ENCODE results near the gene UBE2E2. TPM values are rescaled to one million over a fixed set of nuclear protein-coding genes. Genes with fewer than 3 reads are reported as not detected.
"Not testable (repeated sequence)": the region's sequence is repeated elsewhere in the genome, so short reads cannot be mapped to it uniquely, and the experiment has no call there.

UBE2E2 gene
- polyA plus RNA-seq, 1 donor, result 34.1 TPM

DNA sequence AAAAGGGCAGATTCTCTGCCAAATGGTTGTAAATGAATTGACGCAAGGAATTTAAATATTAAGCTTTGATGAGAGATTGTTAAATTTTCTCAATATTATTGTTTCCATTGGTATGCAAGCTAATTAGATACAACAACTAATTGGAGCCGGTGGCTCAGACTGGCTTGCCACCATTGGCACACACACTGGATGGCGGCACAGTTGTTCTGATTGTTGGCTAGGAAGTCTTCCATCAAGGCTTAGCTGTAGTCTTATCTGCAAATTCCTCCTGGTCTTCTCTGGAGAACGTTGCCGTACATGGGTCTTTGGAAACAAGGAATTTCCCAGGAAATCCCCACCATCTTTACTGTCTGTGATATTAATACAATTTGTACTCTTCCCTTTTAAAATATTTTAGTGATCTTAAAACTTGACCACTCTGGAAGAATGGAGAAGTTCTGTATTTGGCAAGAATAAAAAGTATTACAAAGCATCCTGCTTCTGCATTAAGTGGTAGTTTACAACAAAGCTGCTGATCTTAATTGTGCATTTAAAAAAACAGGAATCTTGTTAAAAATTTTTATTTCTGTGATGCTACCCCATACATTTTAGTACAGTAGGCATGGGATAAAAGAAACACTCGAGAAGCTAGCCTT, 126.5 kb downstream of the UBE2E2 start:
- no peak for DNase-seq (ENCODE audit: low read depth)

DNA sequence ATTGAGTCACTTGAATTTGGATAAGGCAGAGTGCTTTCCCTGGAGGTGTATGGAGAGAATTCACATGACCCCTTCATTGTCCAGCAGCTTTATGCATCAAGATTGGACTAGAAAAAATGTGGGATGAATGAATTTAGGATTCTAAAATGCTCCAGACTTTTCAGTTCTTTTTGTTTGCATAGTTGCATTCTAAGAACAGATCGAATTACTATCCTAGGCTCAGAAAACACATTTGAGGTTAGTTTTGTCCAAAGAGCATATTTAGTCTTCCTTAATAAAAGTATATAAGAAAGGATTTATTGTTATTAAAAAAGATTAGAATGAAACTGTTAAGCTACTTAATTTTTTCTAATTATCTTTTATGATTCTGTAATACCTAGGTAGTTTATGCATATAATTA, 127.4 kb downstream of the UBE2E2 start:
- DNase-seq (ENCODE audit: low read depth), result no peak

DNA sequence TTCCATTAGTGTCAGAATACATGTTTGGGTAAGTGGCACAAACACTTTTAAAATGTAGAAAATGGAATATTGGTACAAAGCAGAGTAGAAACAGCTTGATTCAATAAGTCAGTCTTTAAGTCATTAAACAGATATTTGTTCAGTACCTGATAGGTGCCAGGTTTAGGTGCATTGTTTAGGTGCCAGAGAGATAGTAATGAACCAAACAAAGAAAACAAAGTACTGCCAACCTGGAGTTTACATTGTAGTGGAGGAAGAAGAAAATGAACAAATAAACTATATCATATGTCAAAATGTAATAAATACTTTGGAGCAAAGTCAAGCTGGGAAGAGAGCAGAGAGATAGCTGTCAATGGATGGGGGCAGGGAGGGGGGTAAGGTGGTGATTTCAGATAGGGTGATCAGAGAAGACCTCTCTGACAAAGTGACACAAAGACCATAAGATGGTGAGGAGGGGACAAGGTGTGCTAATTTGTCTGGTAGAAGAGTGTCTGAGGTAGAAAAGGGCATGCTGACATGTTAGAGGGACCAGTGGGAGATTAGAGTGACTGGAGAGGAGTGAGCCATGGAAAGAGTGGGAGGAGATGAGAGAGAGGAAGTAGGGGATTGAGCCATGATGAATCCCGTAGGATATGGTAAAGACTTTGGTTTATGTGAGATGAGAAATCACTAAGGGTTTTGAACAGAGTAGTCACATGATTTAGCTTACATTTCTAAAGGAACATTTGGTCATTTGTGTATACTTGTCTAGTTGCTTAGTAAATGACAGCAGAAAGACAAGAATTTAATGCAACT, 128.2 kb downstream of the UBE2E2 start:
- no peak for DNase-seq (ENCODE audit: low read depth)

DNA sequence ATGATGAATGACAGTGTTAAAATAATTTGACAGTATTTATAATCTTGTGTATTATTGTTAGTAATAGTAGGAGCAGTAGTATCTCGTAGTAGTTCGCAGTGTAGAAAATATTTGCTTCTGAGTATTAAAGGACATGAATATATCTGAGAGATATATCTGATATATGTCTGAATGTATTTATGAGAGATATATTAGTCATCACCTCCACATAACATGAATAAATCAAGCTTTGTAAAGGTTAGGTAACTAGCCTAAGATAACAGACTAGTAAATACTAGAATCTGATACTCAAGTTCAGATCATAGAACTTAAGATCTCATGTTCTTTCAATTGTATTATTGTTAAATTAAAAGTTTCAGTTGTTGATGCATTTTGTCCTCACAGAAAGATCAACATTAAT, 130.5 kb downstream of the UBE2E2 start:
- no peak for DNase-seq (ENCODE audit: low read depth)

DNA sequence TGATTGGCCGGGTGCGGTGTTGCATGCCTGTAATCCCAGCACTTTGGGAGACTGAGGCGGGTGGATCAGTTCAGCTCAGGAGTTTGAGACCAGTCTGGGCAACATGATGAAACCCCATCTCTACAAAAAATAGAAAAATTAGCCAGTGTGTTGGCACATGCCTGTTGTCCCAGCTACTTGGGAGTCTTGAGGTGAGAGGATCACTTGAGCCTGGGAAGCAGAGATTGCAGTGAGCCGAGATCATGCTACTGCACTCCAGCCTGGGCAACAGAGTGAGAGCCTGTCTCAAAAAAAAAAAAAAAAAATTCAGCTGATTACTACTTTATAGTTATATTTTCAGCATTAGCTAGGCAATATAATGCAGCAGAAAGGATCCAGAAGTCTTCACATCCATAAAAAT, 133.7 kb downstream of the UBE2E2 start:
- DNase-seq (ENCODE audit: low read depth), result not testable (repeated sequence)

DNA sequence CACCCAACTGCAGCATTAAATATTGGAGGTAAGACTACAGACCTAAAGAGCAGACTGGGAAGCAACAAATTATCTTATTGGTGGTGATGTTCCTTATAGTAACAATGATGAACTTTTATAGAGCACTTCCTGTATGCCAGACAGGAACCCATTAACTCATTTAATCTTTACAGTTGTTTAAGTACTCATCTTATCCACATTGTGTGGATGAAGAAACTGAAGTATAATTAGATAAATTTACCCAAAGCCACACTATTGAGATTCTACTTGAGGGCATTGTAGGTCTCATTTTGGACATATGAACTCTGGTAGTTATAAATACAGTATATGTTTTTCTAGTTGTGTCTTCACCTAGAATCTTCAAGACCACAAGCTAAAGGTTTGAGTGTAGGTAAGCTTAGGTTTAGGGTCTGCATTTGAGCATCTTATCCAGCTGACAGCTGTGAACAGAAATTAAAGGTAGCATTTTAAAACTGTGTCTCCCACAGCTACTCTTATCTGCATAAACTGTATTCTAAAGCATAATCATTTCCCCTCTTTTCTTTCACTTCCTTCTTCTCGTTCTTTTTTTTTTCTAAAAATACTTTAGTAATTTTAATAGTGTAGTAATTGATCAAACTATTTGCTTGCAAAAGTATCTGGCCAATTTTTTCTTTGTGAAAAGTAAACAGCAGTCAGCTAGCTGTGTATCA, 138.2 kb downstream of the UBE2E2 start:
- DNase-seq (ENCODE audit: low read depth), result no peak

DNA sequence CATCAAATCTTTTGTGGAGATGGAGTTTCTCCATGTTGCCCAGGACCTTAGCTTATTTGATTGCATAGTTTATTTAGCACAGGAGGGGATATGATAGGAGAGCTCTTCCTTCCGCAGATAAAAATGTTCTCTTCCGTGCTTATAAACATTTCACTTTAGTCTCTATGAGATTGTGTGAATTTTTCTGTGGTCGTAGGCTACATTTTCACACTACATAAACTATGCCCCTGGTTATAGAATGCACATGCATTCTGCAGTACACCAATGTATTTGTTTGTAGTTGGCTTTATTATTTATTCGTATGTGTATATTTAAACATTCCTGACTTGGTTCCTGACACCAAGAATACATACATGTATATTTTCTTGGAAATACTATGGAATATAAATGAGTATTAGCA, 139.2 kb downstream of the UBE2E2 start:
- no peak for DNase-seq (ENCODE audit: low read depth)

DNA sequence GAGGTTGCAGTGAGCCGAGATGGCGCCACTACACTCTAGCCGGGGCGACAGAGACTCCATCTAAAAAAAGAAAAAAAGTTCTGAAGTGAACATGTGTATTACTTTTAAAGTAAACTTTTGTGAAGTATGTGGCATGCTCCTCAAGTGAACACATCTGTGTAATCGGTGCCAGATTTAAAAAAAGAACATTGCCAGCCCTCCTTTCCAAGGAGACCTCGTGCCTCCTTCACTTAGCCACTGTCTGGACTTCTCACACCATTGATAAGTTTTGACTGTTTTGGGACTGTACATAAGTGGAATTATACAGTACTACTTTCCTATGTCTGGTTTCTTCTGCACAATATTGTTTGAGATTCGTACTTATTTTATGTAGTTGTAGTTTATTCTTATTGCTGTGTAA, 140.4 kb downstream of the UBE2E2 start:
- DNase-seq (ENCODE audit: low read depth), result no peak

DNA sequence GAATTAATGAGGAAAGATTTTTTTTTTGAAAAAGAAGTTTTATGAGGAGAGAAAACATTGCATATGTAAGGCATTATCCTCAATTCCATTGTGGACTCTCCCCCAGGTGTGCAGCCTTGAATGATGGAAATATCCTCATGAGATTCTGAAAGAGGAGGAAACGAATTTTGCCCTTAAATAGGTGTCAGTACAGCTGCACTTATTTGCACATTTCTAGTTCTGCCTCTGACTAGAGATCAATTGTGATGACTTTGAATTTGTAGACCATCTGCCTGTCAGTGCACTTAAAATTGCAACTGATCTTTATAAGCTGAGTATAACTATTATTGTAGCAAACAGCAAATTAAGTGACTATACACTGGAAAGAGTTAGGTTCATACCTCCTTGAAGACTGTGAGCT, 141.8 kb downstream of the UBE2E2 start:
- DNase-seq (ENCODE audit: low read depth), result no peak

DNA sequence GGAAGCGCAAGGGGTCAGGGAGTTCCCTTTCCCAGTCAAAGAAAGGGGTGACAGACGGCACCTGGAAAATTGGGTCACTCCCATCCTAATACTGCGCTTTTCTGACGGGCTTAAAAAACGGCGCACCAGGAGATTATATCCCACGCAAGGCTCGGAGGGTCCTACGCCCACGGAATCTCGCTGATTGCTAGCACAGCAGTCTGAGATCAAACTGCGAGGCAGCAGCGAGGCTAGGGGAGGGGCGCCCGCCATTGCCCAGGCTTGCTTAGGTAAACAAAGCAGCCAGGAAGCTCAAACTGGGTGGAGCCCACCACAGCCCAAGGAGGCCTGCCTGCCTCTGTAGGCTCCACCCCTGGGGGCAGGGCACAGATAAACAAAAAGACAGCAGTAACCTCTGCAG, 146.3 kb downstream of the UBE2E2 start:
- DNase-seq (ENCODE audit: low read depth), result not testable (repeated sequence)

DNA sequence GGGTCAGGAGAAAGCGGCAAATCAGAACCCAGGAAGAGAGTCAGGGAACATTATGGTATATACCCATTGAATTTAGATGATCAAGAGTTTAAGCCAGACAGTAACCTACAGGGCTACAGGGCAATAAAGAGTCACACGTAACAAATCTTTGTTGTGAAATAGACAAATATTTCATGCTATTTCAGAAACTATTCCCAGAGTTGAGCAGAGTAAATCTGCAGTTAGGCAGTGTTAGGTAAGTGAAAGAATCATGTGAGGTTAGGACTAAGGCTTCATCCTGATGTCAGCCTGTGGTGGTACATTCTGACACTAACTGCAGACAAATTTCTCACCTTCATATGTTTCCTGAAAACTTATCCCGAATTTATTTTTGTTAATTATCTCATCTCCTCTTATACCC, 153.0 kb downstream of the UBE2E2 start:
- DNase-seq (ENCODE audit: low read depth), result no peak

DNA sequence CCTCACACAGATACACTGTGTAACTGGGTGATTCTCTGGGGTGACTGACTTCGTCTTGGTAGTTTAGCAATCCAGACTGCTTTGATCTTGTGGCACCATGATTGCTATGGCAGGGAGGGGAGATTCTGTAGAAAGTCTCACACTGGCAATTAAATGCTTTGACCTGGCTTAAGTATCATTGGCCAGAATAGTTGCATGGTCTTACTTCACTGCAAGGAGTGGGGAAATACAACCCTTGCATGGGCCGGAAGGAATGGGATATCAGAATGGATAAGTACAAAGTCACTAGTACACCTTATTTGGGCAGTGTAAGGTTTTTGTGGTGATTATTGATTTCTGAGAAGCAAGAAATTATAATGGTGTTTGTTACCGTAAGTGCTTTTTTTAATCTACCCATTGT, 153.8 kb downstream of the UBE2E2 start:
- DNase-seq (ENCODE audit: low read depth), result no peak

DNA sequence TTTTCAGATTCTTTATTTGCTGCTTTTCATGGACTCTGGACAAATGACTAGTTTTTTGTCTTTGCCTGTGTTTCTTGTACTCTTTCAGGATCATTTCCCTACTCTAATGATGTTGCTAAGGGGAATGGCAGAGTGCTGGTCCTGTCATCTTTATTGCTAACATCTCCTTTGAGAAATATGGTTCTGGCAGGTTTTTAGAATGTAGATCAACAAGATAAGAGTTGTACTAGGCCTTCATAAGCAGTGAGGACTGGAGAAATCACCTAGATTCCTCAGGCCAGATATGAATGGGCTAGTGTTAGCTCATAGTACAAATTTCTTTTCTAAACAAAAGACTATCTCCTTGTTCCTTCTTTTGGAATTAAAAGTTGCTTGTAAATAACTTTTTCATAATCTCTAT, 156.0 kb downstream of the UBE2E2 start:
- no peak for DNase-seq (ENCODE audit: low read depth)

DNA sequence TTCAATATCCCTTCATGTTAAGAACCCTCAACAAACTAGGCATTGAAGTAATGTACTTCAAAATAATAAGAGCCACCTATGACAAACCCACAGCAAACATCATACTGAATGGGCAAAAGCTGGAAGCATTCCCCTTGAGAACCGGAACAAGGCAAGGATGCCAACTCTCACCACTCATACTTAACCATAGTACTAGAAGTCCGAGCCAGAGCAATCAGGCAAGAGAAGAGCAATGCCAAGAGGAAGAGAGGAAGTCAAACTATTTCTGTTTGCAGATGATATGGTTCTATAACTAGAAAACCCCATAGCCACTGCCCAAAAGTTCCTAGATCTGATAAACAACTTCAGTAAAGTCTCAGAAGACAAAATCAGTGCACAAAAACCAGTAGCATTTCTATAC, 161.9 kb downstream of the UBE2E2 start:
- DNase-seq (ENCODE audit: low read depth), result no peak

DNA sequence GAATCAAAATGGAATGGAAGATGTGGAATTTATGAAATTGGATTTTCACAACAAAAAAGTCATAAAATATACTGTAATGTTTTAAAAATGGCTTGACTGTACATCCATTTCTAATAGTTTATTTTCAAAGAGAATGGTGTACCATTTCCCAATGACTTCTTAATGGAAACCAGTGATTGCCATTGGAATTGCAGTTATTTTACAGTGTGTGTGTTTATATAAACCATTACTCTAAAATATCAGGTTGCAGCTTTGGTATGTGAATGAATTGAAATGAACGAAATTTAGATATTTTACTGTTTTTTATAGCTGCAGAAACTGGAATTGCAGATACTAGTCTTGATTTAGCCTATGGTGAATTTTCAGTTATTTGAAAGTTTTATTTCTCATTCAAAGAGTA, 165.6 kb downstream of the UBE2E2 start:
- DNase-seq (ENCODE audit: low read depth), result no peak

DNA sequence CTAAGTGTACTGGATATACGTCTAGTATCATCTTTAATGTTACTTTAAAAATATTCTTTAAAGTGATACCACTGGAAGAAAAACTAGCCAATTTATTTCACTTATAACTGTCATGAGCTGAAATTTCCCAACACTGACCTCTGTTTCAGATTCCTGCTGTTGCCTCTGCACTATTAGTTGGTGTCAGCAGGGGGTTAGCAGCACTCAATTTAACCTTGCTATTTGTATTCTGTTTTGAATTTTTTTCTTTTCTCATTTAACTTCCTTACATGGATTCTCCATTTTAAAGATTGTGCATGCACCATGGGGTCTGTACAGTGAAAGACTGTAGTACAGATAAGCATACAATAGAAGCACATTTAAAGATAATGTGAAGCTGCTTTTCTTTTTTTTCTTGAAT, 169.2 kb downstream of the UBE2E2 start:
- DNase-seq (ENCODE audit: low read depth), result peak; percentile 6

DNA sequence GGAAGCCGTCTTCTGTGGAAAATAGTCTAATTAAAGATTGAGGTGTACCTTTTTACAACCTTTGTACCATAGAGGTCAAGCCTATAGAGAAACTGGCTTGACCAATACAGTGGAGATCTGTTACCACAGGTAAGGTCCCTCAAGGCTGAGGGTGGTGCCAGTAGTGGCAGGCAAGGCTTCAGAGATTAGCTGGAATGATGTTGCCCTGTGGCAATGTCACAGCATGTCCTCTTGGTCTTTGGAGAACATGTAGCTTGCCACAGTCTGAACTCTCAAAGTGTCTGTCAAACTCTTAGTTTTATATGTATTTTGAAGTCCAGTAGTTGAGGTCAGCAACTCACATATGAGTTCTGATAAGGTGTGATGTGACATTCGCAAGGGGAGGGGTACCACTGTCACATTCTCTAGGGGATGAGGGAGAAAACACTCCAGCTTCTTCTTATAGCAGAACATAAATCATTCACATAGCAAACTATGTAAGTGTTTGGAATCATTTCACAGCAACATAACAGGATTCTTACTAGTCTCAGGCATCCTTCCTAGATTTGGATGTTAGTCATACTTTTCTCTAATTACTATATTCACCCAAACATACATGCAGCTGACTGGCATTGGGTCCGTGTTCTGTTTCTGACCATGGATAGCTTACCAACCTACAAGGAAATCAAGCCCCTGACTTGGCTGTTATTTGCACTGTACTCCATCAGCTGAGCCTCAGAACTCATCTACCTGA, 173.6 kb downstream of the UBE2E2 start:
- no peak for DNase-seq (ENCODE audit: low read depth)

DNA sequence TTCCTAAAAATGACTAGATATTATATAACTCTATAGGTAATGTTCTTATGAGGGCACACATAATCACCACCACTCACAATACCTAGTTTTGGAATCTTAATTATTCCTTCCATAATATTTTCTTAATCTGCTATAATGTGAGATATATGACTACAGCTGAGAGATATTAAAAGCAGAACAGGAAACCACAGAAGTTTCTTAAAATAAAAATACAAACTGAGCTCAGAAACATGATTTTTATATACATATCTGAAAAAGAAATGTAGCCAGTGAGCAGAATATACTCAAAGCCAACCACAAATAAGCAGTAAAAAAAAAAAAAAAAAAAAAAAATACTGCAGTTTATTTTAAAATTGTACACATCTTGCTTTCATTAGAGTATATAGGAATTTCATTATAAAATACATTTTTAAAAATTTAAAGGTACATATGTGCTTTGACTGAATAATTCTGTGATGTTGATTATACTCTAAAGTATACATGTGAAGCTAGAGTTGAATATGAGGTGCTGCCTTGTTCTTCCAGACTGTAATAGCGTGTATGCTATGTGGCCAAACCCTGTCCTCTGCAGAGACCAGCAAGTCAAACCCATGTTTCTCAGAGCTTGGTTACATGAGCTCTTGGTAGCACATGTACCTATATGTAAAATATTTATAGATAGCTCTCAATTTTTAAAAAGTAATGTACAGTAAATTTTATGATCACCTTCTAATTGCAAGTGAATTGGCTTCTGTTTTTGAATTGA, 175.0 kb downstream of the UBE2E2 start:
- no peak for DNase-seq (ENCODE audit: low read depth)

DNA sequence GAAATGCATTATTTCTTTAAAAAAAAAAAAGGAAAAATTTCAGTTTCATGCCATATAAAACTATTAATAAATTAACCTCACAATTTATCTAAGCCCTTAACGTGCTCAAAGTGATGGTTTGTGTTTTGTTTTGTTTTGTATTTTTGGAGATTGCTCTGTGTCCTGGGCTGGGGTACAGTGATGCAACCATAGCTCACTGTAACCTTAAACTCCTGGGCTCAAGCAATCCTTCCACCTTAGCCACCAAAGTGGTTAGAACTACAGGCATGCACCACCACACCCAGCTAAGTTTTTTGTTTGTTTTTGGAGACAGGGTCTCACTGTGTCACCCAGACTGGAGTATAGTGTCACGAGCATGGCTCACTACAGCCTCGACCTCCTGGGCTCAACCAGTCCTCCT, 180.7 kb downstream of the UBE2E2 start:
- DNase-seq (ENCODE audit: low read depth), result no peak

DNA sequence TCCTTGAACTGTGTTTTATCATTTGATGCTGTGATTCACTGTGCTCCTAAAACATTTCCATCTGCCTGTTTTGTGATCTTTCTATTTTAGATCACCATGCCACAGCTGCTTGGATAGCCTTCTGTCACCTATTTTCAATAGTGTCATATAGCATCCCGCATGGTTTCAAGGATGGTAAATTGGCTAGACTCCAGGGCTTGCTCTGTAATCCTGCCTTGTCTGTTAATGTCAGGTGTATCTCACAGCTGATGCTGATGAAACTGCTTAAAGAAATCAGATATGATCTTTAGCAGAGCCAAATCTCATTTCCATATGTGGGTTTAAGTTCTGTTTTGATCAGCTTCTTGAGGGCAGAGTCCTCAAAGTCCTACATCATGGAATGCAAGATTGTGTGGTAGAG, 182.2 kb downstream of the UBE2E2 start:
- no peak for DNase-seq (ENCODE audit: low read depth)

DNA sequence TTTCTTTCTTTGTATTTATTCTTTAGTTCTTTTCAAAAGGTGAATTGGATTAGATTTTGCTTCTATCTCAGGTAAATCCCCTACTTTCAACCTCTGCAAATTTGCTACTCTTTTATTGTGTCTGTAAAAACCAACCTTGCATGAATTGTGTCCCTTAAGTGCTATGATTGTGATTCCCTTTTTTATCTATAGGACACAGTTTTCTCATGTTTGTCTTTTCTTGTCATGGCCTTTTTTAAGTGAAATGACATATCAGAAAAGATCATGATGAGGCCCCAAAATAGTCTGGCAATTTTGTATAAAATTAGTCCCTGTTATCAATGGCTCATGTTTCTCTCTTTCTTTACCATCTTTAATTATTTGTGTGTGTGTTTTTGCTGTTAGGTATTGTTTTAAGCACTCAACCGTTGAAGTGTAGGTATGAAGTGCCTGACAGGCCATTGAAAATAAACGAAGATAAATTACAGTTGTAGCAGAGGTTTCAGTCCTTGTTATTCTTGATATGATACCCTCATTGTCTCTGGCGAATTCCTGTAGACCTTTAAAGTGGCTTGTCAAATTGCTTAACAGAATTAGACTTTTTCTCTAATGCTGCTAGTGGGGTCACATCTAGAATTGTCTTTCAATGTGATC, 184.3 kb downstream of the UBE2E2 start:
- DNase-seq (ENCODE audit: low read depth), result no peak
